ENCODE measurements around the gene CASP10. TPM values are rescaled to one million over a fixed set of nuclear protein-coding genes. Genes with fewer than 3 reads are reported as not detected.

CASP10 gene
- total and polyA plus RNA-seq, 2 of the 8 experiments (the other 6 are each of a cell fraction or from before 2014, with no cell fraction given) = 2.3 to 4.0 TPM

- TF ChIP-seq, protein P1, sequence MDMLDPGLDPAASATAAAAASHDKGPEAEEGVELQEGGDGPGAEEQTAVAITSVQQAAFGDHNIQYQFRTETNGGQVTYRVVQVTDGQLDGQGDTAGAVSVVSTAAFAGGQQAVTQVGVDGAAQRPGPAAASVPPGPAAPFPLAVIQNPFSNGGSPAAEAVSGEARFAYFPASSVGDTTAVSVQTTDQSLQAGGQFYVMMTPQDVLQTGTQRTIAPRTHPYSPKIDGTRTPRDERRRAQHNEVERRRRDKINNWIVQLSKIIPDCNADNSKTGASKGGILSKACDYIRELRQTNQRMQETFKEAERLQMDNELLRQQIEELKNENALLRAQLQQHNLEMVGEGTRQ (IDR thresholded peaks at IDR 0.05; ENCODE audit: low read length) = peak; percentile 76
- TF ChIP-seq RFX5 (IDR thresholded peaks at IDR 0.05; ENCODE audit: borderline replicate concordance, low read depth, low read length) = no peak
- TF ChIP-seq EP300 (IDR thresholded peaks at IDR 0.05; ENCODE audit: borderline replicate concordance in 1 of 2, low read depth in 2 of 2, low read length in 2 of 2) = no peak
- no peak for TF ChIP-seq TAF7 (optimal IDR thresholded peaks at IDR 0.05; ENCODE audit: borderline replicate concordance, low read depth, low read length)
- peak; percentile 84 to 89 for TF ChIP-seq RAD21 (IDR thresholded peaks at IDR 0.05 in 1 of 2, conservative IDR thresholded peaks at IDR 0.05 in 1 of 2; ENCODE audit: low read depth in 2 of 2, low read length in 2 of 2)
- no peak for TF ChIP-seq CEBPB (IDR thresholded peaks at IDR 0.05; ENCODE audit: low read depth, low read length)
- TF ChIP-seq MAX (IDR thresholded peaks at IDR 0.05) = no peak
- TF ChIP-seq BCL11A (IDR thresholded peaks at IDR 0.05; ENCODE audit: low read depth in 2 of 2, low read length in 2 of 2) = no peak
- TF ChIP-seq YY1 (IDR thresholded peaks at IDR 0.05; ENCODE audit: low read depth, low read length) = no peak
- no peak for TF ChIP-seq EZH2 (IDR thresholded peaks at IDR 0.05; ENCODE audit: low read depth, low read length, severe bottlenecking)
- TF ChIP-seq CHD1 (IDR thresholded peaks at IDR 0.05; ENCODE audit: low read depth, low read length) = no peak
- no peak for TF ChIP-seq TAF1 (IDR thresholded peaks at IDR 0.05; ENCODE audit: low read depth, low read length)
Observed at GRCh38 chr2:201158111-201158929, 24.6 kb upstream of the CASP10 start (continued).

All from H1 (cell line).